Neural crest cell (in vitro differentiated cells): Measurements from ENCODE around the gene ZNF14. TPM values are rescaled to one million over a fixed set of nuclear protein-coding genes. Genes with fewer than 3 reads are reported as not detected.
"Not testable (repeated sequence)": the region's sequence is repeated elsewhere in the genome, so short reads cannot be mapped to it uniquely, and the experiment has no call there.

Experiments
- DNase-seq: peaks from one replicate; pipeline ENCODE4 v3.0.0; 2021; ENCODE audit warnings: low read depth, mixed read lengths, low spot score
- H3K27ac Mint-ChIP-seq: one replicate; pipeline ENCODE4 v1.8.0; 2021; ENCODE audit warnings: mild to moderate bottlenecking, mixed read lengths; ENCODE audit not compliant: unreplicated experiment
- H3K27me3 Mint-ChIP-seq: 2 replicates; pipeline ENCODE4 v1.8.0; 2021; ENCODE audit warnings: low read depth, mild to moderate bottlenecking, mixed read lengths
- H3K36me3 Mint-ChIP-seq: 2 replicates; pipeline ENCODE4 v1.8.0; 2021; ENCODE audit warnings: low read depth, mild to moderate bottlenecking, mixed read lengths
- H3K4me1 Mint-ChIP-seq: 2 replicates; pipeline ENCODE4 v1.8.0; 2021; ENCODE audit warnings: mixed read lengths
- H3K4me3 Mint-ChIP-seq: one replicate; pipeline ENCODE4 v1.8.0; 2021; ENCODE audit warnings: mild to moderate bottlenecking, mixed read lengths
- H3K9me3 Mint-ChIP-seq: 2 replicates; pipeline ENCODE4 v1.8.0; 2021; ENCODE audit warnings: mixed read lengths
- CTCF ChIP-seq: fragments of 200-600 bp; sonication (generic); conservative IDR thresholded peaks from 2 replicates; pipeline ENCODE4 v1.5.0; 2021; ENCODE audit warnings: antibody characterized with exemption, mild to moderate bottlenecking
- total RNA-seq: library from RNA; stranded (reverse); gene quantifications from 2 replicates; pipeline ENCODE4 v1.2.1, GENCODE V29; 2021

Gene ZNF14
- total RNA-seq, 1 donor from 2014 or later, result 9.3 TPM

DNA sequence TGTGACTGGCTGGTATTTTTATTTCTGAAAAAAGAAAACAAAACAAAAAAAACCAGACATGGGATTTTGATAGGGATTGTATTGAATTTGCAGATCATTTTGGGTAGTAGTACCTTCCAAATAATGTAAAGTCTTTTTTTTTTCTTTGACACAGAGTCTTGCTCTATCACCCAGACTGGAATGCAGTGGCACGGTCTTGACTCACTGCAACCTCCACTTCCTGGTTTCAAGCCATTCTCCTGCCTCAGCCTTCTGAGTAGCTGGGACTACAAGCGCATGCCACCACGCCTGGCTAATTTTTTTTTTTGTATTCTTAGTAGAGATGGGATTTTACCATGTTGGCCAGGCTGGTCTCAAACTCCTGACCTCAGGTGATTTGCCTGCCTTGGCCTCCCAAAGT lies 60.1 kb downstream of the ZNF14 start:
- peaks cover 13% of the 10 kb centered on the region for H3K27me3 Mint-ChIP-seq
- no peak overlapping the region for H3K4me3 Mint-ChIP-seq
- peaks cover 39% of the 10 kb centered on the region for H3K36me3 Mint-ChIP-seq
- peaks cover 13% of the 10 kb centered on the region for H3K9me3 Mint-ChIP-seq
- no peak overlapping the region for H3K27ac Mint-ChIP-seq
- no peak for DNase-seq
- H3K4me1 Mint-ChIP-seq, result peaks cover 13% of the 10 kb centered on the region
- TF ChIP-seq CTCF, result no peak

- Mint-ChIP-seq H3K4me1 (peaks cover 13% of the 10 kb centered on the region), H3K4me3 (peak overlapping the region; percentile 90), H3K27me3 (peaks cover 13% of the 10 kb centered on the region), H3K36me3 (peaks cover 18% of the 10 kb centered on the region), H3K27ac (no peak overlapping the region), H3K9me3 (peaks cover 5% of the 10 kb centered on the region)
- no peak for TF ChIP-seq CTCF
- DNase-seq, result no peak
Measured at GRCh38 chr19:19670070-19670551, 62.8 kb downstream of the ZNF14 start.

GRCh38 chr19:19668230-19669012 lies 64.5 kb downstream of the ZNF14 start, which contains the start of gene ZNF101:
Gene ZNF101, plus strand, starts transcription at chr19:19668839. Its CDS starts 125 bp downstream, at chr19:19668964.
- peak; percentile 85 for DNase-seq
- peak within 1 kb of the TSS; percentile 98 for H3K4me3 Mint-ChIP-seq
- H3K36me3 Mint-ChIP-seq, result peaks cover 10% of the 10 kb centered on the region
- peaks cover 2% of the 10 kb centered on the region for H3K9me3 Mint-ChIP-seq
- H3K27me3 Mint-ChIP-seq, result peaks cover 13% of the 10 kb centered on the region
- peaks cover 17% of the 10 kb centered on the region for H3K4me1 Mint-ChIP-seq
- peak within 1 kb of the TSS; percentile 96 for H3K27ac Mint-ChIP-seq
- no peak for TF ChIP-seq CTCF

DNA sequence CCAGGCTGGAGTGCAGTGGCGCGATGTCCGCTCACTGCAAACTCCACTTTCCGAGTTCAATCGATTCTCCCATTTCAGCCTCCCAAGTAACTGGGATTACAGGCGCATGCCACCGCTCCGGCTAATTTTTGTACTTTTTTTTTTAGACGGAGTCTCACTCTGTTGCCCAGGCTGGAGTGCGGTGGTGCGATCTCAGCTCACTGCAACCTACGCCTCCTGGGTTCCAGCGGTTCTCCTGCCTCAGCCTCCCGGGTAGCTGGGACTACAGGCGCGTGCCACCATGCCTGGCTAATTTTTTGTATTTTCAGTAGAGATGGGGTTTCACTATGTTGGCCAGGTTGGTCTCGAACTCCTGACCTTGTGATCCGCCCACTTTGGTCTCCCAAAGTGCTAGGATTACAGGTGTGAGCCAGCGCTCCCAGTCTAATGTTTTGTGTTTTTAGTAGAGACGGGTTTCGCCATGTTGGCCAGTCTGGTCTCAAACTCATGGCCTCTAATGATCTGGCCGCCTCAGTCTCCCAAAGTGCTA lies 67.4 kb downstream of the ZNF14 start:
- H3K27ac Mint-ChIP-seq, result not testable (repeated sequence)
- H3K4me3 Mint-ChIP-seq, result peak overlapping the region; percentile 41

DNA sequence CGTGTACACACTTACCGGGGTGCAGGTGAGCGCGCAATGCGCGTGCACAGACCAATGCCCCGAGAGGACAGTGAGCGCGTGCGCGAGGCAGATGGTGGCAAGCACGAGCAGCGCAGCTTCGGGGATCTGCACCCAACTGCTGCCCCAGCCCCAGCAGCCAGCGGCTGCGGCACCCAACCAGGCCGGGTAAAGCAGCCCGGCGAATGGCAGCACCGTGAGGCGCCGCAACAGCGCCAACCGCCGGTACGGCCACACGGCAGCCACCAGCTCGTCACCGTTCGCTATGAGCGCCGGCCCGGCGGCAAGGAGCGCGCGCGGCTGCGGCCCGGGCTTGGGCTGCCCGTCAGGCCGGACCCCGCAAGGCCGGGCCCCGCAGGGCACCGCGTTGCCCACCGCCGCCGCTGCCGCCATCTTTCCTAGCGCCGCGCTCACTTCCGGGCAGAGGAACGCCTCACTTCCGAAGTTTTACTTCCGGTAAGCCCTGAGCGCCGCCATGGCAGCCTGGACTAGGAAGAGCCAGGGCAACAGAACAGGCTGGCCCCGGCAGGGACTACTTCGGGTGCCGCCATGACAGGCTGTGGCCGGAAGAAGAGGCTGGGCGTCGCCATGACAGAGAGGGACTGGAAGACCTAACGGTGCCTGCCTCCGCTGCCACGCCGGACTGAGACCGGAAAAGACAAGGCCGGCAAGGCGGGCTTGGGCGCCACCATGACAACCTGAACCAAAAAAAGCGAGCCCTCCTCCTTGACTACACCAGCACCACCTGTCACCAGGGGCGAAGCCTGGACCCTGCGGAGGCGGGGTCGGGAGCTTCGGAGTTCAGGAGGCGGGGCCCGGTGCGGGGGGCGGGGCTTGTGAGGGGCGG lies 69.4 kb downstream of the ZNF14 start, which contains the start of gene ATP13A1:
Gene ATP13A1 (minus strand): TSS at position 421 of the 865 bp plus-strand sequence. CDS start 10 bp downstream, at position 411.
- H3K27ac Mint-ChIP-seq, result peak within 1 kb of the TSS; percentile 98
- peaks cover 4% of the 10 kb centered on the region for H3K36me3 Mint-ChIP-seq
- peak; percentile 40 for TF ChIP-seq CTCF
- peaks cover 2% of the 10 kb centered on the region for H3K9me3 Mint-ChIP-seq
- peaks cover 4% of the 10 kb centered on the region for H3K27me3 Mint-ChIP-seq
- peaks cover 29% of the 10 kb centered on the region for H3K4me1 Mint-ChIP-seq
- DNase-seq, result peak; percentile 87
- peak within 1 kb of the TSS; percentile 98 for H3K4me3 Mint-ChIP-seq

More for the DNA sequence above, 67.4 kb downstream of the ZNF14 start:
- not testable (repeated sequence) for H3K9me3 Mint-ChIP-seq, DNase-seq, H3K36me3 Mint-ChIP-seq
- Mint-ChIP-seq H3K27me3 (peaks cover 11% of the 10 kb centered on the region), H3K4me1 (peaks cover 37% of the 10 kb centered on the region)
